Skeletal muscle tissue (tissue), 4 donors: ENCODE measurements around the gene ABCB9. TPM values are rescaled to one million over a fixed set of nuclear protein-coding genes. Genes with fewer than 3 reads are reported as not detected.

Experiments used
- H3K27ac ChIP-seq: one replicate; pipeline ENCODE4 v1.7.0; 2013; ENCODE audit warnings: mild to moderate bottlenecking, low read depth, low read length, inconsistent platforms
- H3K27me3 ChIP-seq, 3 donors: one replicate each; pipeline ENCODE4 v1.7.0; 2013; ENCODE audit warnings: low read length in 3 of 3; ENCODE audit not compliant: control insufficient read depth in 3 of 3, insufficient read depth in 3 of 3
- H3K36me3 ChIP-seq, 3 donors: one replicate each; pipeline ENCODE4 v1.7.0; 2013; ENCODE audit warnings: low read length in 3 of 3; ENCODE audit not compliant: control insufficient read depth in 3 of 3, insufficient read depth in 3 of 3
- H3K4me1 ChIP-seq, 3 donors: one replicate each; pipeline ENCODE4 v1.7.0; 2013; ENCODE audit warnings: low read length in 3 of 3, mild to moderate bottlenecking in 3 of 3; ENCODE audit not compliant: control insufficient read depth in 3 of 3, insufficient read depth in 3 of 3
- H3K4me3 ChIP-seq, 3 donors: one replicate each; pipeline ENCODE4 v1.7.0; 2013; ENCODE audit warnings: low read length in 3 of 3
- H3K9ac ChIP-seq, 3 donors: one replicate each; pipeline ENCODE4 v1.7.0; 2013; ENCODE audit warnings: low read length in 3 of 3, mild to moderate bottlenecking in 3 of 3, moderate library complexity in 2 of 3, low read depth in 1 of 3
- H3K9me3 ChIP-seq, 3 donors: one replicate each; pipeline ENCODE4 v1.7.0; 2013; ENCODE audit warnings: low read length in 3 of 3; ENCODE audit not compliant: control insufficient read depth in 3 of 3
- total RNA-seq: library from RNA; depleted of rRNA; stranded (reverse); fragments of >200 nt; gene quantifications from one replicate; pipeline ENCODE4 v1.2.3, GENCODE V29; 2014
- donor health status: Osteomylitis.

The ABCB9 gene
- total RNA-seq, 1 donor from 2014 or later: 2.6 TPM

GRCh38 chr12:123003257-123003656 lies 37.0 kb upstream of the ABCB9 start:
- H3K36me3 ChIP-seq: peaks cover 11 to 28% (median 12%) of the 10 kb centered on the region in 3 donors
- no peaks in the 10 kb centered on the region for H3K27me3 ChIP-seq
- no peak overlapping the region for H3K9ac ChIP-seq
- no peak overlapping the region for H3K4me3 ChIP-seq
- no peaks in the 10 kb centered on the region for H3K9me3 ChIP-seq
- no peak overlapping the region for H3K27ac ChIP-seq
- peaks cover 16 to 24% (median 19%) of the 10 kb centered on the region in 3 donors for H3K4me1 ChIP-seq

GRCh38 chr12:123001464-123001863 lies 35.2 kb upstream of the ABCB9 start:
- Histone ChIP-seq H3K27ac (no peak overlapping the region), H3K27me3 (no peaks in the 10 kb centered on the region), H3K36me3 (peaks cover 7 to 22% (median 12%) of the 10 kb centered on the region in 3 donors), H3K9me3 (no peaks in the 10 kb centered on the region), H3K9ac (no peak overlapping the region), H3K4me3 (no peak overlapping the region), H3K4me1 (peaks cover 34 to 42% (median 37%) of the 10 kb centered on the region in 3 donors)

- peaks cover 7 to 22% (median 12%) of the 10 kb centered on the region in 3 donors for H3K36me3 ChIP-seq
- no peak overlapping the region for H3K27ac ChIP-seq
- H3K4me1 ChIP-seq: peaks cover 43 to 51% (median 46%) of the 10 kb centered on the region in 3 donors
- no peaks in the 10 kb centered on the region for H3K9me3 ChIP-seq
- H3K27me3 ChIP-seq: no peaks in the 10 kb centered on the region
- no peak overlapping the region for H3K9ac ChIP-seq
- H3K4me3 ChIP-seq: no peak overlapping the region
Measured at GRCh38 chr12:123000578-123000977, 34.3 kb upstream of the ABCB9 start.

GRCh38 chr12:122999986-123000420 lies 33.7 kb upstream of the ABCB9 start:
- Histone ChIP-seq H3K27ac (peak overlapping the region; percentile 75), H3K27me3 (no peaks in the 10 kb centered on the region), H3K9me3 (no peaks in the 10 kb centered on the region), H3K4me3 (no peak overlapping the region), H3K9ac (peak overlapping the region; percentile 10 to 65 (median 57)), H3K36me3 (peaks cover 3 to 18% (median 8%) of the 10 kb centered on the region in 3 donors), H3K4me1 (peaks cover 48 to 57% (median 51%) of the 10 kb centered on the region in 3 donors)

- Histone ChIP-seq H3K27me3 (no peaks in the 10 kb centered on the region), H3K4me1 (peaks cover 54 to 63% (median 58%) of the 10 kb centered on the region in 3 donors), H3K9ac (peak overlapping the region; percentile 10 to 65 (median 57)), H3K9me3 (no peaks in the 10 kb centered on the region), H3K4me3 (no peak overlapping the region), H3K36me3 (peaks cover 0 to 12% (median 7%) of the 10 kb centered on the region in 3 donors), H3K27ac (peak overlapping the region; percentile 75)
Measured at GRCh38 chr12:122999196-122999946, 33.1 kb upstream of the ABCB9 start.

GRCh38 chr12:122998316-122998715 lies 32.1 kb upstream of the ABCB9 start:
- Histone ChIP-seq H3K4me3 (no peak overlapping the region), H3K4me1 (peaks cover 57 to 67% (median 61%) of the 10 kb centered on the region in 3 donors), H3K36me3 (peaks cover 0 to 10% (median 3%) of the 10 kb centered on the region in 3 donors), H3K9ac (peak overlapping the region in 2 of 3 donors; percentile 20 to 45), H3K27me3 (no peaks in the 10 kb centered on the region), H3K27ac (peak overlapping the region; percentile 28), H3K9me3 (no peaks in the 10 kb centered on the region)

- H3K4me1 ChIP-seq: peaks cover 57 to 67% (median 61%) of the 10 kb centered on the region in 3 donors
- peak overlapping the region; percentile 28 for H3K27ac ChIP-seq
- no peaks in the 10 kb centered on the region for H3K9me3 ChIP-seq
- H3K9ac ChIP-seq: peak overlapping the region in 2 of 3 donors; percentile 20 to 54
- no peak overlapping the region for H3K4me3 ChIP-seq
- no peaks in the 10 kb centered on the region for H3K27me3 ChIP-seq
- peaks cover 0 to 10% (median 3%) of the 10 kb centered on the region in 3 donors for H3K36me3 ChIP-seq
Measured at GRCh38 chr12:122997343-122998250, 31.3 kb upstream of the ABCB9 start.

GRCh38 chr12:122996621-122997342 lies 30.5 kb upstream of the ABCB9 start:
- Histone ChIP-seq H3K9me3 (no peaks in the 10 kb centered on the region), H3K27me3 (no peaks in the 10 kb centered on the region), H3K4me1 (peaks cover 57 to 67% (median 61%) of the 10 kb centered on the region in 3 donors), H3K4me3 (no peak overlapping the region), H3K36me3 (peaks cover 0 to 10% (median 3%) of the 10 kb centered on the region in 3 donors), H3K27ac (no peak overlapping the region), H3K9ac (peak overlapping the region in 1 of 3 donors; percentile 54)

GRCh38 chr12:122996188-122996601 lies 29.9 kb upstream of the ABCB9 start:
- Histone ChIP-seq H3K27me3 (no peaks in the 10 kb centered on the region), H3K27ac (peak overlapping the region; percentile 75), H3K9me3 (no peaks in the 10 kb centered on the region), H3K4me1 (peaks cover 57 to 67% (median 61%) of the 10 kb centered on the region in 3 donors), H3K9ac (peak overlapping the region in 2 of 3 donors; percentile 25 to 72), H3K4me3 (no peak overlapping the region), H3K36me3 (peaks cover 0 to 12% (median 3%) of the 10 kb centered on the region in 3 donors)
